Measurements from ENCODE around the gene PRRT4.

PRRT4 gene

DNA sequence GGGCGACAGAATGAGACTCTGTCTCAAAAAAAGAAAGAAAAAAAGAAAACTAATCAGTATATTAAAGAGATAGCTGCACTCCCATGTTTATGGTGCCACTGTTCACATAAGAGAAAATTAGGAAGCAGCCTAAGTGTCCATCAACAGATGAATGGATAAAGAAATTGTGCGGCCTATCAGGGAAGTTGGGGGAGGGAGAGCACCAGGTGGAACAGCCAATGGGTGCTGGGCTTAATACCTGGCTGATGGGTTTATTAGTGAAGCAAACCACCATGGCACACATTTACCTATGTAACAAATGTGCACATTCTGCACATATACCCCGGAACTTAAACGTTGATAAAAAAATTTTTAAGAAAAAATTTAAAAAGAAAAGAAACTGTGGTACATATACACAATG lies 9.0 kb upstream of the PRRT4 start:
- DNase-seq, result no peak

DNA sequence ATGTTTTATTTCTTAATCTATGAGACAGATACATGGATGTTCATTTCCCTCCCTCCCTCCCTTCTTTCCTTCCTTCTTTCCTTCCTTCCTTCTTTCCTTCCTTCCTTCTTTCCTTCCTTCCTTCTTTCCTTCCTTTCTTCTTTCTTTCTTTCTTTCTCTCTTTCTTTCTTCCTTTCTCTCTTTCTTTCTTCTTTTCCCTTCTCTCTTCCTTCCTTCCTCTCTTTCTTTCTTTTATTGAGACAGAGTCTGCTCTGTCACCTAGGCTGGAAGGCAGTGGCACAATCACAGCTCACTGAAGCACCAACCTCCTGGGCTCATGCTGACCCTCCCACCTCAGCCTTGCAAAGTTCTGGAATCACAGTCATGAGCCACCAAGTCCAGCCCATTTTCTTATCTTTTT lies 5.5 kb upstream of the PRRT4 start:
- DNase-seq, result no peak

DNA sequence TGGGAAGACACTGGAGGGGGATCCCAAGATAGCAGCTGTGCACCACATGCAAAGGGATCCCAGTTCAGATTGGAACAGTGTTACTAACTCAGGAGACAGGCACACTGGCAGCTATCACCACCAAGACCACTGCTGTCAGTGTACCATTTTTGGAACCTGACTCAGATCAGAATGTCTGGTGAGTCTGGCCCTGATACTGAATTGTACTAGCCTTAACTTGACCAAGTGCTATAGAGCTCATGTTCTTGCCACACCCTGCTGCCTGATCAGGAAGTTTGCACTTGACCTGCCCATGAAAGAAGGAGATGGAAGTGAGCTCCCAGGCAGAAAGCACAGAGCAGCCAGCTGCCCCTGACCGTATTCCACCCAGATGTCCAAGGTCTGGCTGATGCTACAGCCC lies 4.8 kb upstream of the PRRT4 start:
- no peak for DNase-seq

DNA sequence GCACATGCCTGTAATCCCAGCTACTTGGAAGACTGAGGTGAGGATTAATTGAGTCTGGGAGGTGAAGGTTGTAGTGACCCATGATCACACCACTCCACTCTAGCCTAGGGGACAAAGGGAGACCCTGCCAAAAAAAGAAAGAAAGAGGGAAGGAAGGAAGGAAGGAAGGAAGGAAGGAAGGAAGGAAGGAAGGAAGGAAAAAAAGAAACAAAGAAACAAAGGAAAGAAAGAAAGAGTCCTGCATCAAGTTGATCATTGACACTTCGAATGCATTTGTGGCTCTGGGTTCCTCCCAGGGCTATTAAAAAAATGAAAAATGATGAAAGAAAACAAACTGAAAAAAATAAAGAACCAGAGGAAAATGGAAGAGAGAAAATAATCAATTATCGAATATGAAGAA lies 3.9 kb upstream of the PRRT4 start:
- DNase-seq, result no peak

DNA sequence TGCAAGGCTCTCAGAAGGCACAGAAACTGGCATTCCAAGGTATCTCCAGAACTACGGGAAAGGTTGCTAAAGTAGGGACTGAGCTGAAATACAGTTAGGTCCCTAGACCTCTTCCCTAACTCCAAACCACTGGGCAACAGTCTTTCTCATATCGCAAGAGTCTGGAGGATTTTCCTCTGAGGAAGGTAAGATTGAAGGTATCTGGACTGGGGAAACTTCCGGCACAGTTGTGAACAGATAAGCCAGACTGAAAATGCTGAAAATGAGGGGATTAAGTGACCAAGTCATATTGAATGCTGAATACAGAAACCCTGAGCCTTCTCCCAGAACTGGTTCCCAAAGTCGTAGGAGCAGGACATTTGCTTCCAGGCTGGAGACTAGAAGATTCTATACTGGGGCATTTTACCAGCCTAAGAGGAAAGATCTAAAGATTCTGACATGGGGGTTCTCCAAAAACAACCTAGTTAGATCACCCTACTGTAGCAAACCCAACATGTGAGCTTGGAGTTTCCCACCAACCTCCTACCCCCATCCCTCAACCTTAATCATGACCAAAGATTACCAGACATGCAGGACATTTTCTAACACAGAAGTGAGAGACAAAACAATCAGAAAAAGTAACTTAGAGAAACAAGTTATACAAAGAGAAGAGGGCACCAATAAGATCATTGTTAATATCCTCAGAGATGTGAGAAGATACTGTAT lies 2.8 kb upstream of the PRRT4 start:
- DNase-seq, result no peak

DNA sequence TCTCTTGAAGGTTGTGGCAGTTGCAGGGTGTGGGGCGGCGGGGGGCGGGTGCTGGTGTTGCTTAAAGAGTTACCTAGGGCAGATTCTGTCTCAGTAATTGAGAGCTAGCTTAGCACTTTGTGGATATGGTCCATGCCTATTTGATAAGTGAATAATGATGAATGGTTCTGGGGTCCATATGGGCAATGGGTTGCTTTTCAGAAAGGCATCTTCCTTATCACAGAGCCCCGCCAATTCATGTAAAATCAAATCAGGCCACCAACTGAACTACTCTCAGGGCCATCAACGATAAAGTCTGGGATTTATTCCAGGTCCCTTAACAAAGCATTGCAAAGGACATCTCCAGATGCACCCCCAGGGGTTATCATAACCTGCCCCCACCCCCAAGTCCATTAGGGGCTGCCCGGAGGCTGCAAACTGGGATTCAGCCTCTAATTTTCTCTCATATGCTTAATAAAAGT lies 1.8 kb upstream of the PRRT4 start:
- no peak for DNase-seq

DNA sequence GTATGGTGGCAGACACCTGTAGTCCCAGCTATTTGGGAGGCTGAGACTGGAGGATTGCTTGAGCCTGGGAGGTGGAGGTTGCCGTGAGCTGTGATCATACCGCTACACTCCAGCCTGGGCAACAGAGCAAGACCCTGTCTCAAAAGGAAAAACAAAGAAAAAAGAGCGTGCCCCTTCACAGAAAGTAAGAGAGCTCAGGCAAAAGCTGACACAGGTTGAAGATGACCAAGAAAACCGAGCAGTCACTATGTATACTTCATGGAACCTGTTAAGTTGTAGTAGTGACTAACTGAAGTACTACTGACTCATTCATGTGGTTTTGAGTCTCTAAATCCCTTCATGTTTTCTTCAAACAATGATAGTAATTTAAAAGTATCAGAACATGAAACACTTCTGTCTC lies 1.2 kb upstream of the PRRT4 start:
- no peak for DNase-seq

DNA sequence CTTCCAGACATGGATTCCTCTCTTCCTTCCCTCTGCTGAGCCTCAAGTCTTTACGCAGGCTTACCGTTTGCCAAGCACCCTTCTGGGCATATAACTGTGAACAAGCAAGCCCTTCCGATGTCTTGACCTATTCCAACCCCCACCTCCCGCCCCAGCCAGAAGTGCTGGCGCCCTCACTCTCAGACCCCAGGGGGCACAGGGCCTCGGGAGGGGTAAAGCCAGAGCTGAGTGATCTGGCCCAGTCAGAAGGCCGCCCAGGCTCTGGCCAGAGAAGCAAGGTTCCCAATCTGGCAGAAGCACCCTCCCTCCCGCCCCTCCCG lies 1.2 kb downstream of the PRRT4 start:
- DNase-seq, result no peak

DNA sequence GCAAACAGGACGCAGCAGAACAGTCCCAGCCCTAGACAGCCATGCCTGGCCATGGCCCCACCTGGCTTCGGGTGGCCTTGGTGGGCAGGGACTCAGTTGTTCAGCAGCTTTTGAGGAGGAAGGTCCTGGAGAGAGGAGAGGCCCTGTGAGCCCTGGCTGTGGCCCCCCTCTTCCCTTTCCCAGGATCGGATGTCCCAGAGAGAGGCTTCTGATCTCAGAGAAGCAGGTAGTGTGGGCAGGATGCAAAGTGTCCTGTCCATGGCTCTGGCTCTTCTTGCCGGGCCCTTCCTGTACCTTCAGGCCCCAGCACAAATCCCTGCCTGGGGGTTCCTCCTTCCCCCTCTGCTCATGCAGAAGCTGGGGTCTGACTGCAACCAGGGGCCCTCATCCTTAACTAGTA lies 1.6 kb downstream of the PRRT4 start:
- no peak for DNase-seq

DNA sequence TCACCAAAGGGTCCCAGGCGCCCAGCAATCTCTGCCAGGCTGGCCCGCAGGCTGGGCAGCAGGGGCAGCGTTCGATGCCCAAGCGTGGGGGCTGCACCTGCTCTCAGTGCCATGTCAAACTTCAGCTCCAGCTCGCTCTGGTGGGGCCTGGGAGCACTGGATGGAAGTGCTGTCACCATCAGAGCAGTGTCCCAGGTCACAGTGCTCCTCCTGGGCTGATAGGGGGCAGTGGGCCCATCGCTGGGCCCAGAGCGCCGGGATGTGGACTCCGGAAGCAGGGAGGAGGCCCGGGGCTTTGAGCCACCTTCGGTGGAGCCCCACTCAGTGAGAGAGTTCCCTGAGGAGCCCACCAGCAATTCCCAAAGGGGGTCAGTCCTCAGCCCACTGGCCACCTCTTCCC lies 2.2 kb downstream of the PRRT4 start:
- no peak for DNase-seq

DNA sequence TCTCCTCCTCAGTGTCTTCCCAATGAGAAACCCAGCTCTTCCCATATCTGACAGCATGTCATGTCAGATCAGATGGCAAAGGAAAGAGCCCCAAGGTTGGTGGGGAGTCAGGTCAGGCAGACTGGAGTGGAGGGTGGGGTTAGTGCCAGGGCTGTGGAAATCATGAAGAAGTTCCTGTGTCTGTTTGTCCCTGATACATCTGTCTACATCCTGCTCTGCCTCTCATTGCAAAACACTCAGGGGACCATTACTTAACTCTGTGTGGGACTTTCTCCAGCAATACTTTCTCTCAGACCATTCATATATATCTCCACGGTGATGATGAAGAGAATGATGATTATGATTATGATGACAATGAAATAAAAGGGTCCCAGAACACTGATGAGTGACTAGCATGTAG lies 3.3 kb downstream of the PRRT4 start:
- no peak for DNase-seq

DNA sequence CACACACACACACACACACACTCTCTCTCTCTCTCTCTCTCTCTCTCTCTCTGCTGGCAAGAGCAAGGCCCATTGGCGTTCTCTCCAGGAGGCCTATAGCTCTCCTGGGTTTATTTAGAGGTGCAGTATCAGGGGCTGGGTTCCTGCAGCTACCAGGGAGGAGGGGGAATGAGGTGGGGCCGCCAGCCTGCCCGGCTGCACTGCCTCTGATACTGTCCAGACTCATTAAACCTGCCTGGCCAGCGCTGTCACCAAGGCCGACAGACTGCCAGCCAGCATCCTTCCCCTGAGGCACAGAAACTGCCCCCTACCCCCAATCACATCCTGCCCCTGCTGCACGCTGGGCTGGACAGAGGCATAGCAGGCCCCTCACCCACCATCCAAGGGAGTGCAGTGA lies 4.3 kb downstream of the PRRT4 start:
- no peak for DNase-seq

DNA sequence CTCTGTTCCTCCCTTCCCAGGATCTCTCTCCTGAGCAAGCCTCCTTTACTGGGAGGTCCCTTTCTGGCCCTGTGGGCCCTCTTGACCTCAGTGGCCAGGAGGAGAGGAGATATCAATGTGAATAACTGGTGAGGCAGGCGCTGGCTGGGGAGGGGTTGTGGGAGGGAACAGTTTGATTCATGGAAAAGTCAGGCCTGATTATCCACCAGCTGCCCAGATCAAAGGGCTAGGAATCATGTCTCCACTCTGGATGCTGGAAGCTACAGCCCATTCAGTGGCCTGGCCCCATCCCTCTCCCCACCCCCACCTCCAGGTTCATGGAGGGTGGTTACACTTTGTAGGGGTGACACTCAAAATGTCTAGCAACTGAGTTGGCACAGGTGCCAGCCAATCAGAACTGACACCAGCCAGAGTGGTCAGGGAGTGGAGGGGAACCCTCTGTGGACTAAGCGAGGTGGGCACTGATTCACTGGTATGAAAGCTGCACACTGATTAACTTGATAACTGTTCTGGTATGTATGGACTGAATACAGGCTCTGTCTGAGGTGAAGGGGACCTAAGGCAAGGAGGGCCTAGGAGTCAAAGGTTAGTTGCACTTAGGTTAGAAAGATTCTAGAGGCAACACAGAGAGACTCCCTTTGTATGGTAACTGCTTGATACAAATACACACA lies 4.8 kb downstream of the PRRT4 start:
- DNase-seq, result no peak

DNA sequence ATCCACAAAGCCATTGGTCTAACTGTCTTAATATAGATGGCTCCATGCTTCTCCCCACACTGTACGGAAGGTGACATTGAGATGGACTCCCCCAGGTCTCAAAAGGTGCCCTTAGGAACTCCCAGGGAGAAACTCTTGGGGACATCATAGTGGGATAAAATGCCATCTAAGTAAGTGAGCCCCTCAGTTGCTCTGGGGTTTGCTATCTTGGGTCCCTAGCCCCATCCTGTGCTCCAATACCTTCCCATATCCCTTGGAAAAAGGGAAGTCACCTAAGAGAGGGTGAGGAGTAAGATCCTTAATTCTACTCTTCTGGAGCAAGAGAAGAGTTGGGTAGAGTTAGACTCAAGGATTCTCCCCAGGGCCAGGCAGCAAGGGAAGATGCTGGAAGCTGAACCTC lies 7.9 kb downstream of the PRRT4 start:
- DNase-seq, result no peak

DNA sequence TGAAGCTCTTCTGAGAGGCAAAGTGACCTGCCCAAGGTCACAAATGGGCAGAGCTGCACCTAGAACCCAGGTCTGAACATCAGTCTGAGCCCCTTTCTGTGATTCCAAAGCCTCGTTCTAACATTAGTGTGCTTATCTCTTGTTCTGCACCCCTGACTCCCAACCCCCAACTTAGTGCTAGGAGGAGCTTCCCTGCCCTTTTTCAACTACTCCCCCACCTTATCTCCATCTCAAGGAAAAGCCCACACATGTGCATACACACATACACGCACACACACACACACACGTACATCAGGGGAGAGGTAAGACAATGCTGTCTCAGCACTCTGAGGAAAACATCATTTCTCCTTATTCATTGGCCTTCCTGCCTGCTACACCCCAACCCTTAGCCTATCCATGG lies 8.3 kb downstream of the PRRT4 start:
- no peak for DNase-seq

DNA sequence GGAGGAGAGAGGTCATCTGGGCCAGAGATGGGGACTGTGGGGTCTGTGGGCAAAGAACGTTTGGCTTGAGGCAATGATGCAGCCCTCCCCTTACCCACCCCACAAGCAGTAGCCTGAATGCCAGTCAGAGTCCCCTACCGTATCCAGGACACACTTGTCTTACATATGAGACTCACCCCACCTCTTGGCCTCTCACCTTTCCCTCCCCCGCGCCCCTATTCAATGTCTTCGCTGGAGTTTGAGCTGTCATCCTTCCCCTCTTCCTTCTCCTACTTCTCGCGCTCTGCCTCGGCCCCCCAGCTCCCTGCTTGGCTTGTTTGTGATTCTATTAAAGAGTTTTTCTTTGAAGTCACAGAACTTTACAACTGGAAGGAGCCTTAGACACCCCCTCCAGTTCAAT lies 8.9 kb downstream of the PRRT4 start:
- DNase-seq, result no peak

DNA sequence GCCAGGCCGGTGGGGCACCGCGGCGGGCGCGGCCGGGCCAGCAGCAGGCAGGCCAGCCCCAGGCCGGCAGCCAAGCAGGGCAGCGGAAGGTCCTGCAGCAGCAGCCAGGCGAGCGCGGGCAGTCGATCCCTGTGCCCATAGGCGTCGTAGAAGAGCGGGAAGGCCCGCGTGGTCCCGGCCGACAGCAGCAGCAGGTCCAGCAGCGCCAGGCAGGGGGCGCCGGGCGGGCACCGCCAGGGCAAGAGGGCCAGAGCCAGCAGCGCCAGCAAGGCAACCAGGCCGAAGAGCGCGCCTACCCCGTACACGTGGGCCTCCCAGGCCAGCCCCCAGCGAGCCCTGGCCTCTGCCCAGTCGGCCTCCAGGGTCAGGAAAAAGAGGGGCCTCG lies 9.3 kb downstream of the PRRT4 start:
- DNase-seq, result no peak

DNA sequence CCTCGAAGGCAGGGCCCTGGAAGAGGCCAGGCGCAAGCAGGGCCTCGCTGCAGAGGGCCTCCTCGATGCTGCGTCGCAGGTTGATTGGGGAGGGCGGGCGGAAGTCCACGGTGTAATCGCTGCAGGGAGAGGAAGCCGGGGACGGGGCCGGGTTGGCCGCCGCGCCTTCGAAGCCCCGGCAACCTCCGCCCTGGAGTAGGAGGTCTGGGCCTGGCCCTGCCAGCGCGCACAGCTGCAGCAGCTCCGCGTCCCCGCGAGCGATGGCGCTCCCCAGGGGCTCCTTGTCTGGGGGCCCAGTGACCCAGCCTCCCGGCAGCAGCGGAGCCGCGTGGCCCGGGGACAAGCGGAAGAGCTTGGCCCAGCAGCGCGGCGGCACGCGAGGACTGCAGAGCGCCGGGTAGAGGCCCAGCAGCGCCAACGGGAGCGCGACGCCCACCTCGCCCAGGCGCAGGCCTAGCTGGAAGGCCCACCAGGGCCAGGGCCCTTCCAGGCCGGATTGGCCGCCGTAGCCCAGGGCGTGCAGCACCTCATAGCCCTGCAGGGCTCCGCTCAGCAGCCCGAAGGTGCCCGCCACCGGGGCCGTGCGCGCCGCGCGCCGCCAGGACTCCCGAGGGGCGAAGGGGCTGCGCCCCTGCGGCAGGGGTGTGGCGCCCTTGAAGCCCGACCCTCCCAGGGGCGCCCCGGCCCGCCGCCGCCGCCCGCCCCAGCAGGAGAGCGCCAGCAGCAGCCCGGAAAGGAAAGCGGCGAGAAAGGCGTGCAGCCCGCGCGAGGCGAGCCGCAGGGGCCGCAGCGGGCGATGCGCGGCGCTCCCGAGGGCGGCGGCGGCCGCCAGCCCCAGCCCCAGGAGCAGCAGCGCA lies 10.0 kb downstream of the PRRT4 start:
- DNase-seq, result no peak

DNA sequence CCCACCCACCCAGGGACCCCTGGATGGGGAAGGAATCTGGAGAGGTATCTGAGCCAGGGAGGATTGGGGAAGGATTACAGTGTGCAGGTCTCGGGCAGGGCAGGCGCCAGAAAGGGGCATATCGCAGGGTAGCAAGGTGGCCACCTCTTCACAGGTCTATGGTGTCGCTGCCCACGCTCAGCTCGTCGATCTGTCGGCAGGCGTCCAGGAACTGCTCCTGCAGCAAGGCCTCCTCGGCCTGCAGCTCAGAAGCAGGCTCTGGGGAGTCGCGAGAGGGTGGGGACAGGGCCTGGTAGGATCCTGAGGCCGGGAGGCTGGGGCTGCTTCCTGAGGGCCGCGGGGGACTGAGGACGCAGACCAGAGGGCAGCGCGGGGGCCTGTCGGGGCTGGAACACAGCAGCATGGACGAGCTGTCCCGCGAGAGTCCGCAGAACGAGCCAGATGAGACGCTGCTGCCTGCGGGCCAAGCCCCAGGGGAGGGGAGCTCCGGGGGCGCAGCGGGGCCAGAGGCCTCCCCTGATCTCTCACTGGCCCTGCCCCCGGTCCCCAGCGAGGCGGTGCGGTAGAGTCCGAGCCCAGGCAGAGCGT lies 10.7 kb downstream of the PRRT4 start:
- DNase-seq, result no peak

DNA sequence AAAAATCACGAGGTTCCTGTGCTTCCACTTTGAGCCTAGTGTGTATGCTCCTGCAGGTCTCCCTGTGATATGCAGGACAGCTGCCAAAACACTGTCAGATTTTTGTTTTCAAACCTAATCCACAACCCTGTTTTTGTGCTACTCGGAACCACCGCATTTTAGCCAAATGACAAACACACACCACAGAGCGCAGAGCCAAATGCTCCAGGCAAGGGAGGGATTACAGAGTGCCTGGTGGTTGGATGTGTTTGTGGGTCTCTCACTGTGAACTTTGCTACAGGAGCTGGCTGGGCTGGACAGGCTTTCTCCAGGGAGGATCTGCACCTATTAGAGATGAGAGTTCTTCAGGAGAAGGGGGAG lies 12.0 kb downstream of the PRRT4 start:
- DNase-seq, result no peak

DNA sequence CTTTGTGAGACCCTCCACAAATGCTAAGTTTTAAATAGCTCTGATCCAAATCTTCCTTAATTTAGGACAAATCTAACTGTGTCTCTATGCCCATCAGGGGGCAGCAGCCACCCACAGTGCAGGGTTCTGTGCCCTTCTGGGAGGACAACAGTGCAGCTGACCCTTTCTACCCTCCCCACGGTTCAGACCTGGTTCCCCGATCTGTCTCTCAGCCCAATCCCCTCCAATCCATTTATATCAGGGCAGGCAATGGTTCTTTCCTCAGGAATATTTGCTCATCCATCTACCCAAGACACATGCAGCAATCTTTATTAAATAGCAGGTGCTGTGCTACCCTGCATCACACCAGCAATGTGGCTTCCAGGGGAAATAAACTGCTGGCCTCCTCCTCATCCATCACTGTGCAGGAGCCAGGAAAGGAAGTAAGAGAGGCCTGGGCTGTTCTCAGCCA lies 13.8 kb downstream of the PRRT4 start:
- no peak for DNase-seq

DNA sequence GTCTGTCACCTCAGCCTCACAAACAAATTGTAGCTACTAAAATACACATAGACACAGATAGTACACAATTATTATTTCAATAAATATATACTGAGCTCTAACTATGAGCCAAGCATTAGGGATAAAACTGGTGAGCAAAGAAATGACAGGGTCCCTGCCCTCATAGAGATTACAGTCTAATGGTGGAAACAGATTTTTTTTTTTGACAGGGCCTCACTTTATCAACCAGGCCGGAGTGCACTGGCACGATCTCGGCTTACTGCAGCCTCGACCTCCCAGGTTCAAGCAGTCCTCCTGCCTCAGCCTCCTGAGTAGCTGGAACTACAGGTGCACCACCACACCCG lies 17.1 kb downstream of the PRRT4 start:
- DNase-seq, result no peak

DNA sequence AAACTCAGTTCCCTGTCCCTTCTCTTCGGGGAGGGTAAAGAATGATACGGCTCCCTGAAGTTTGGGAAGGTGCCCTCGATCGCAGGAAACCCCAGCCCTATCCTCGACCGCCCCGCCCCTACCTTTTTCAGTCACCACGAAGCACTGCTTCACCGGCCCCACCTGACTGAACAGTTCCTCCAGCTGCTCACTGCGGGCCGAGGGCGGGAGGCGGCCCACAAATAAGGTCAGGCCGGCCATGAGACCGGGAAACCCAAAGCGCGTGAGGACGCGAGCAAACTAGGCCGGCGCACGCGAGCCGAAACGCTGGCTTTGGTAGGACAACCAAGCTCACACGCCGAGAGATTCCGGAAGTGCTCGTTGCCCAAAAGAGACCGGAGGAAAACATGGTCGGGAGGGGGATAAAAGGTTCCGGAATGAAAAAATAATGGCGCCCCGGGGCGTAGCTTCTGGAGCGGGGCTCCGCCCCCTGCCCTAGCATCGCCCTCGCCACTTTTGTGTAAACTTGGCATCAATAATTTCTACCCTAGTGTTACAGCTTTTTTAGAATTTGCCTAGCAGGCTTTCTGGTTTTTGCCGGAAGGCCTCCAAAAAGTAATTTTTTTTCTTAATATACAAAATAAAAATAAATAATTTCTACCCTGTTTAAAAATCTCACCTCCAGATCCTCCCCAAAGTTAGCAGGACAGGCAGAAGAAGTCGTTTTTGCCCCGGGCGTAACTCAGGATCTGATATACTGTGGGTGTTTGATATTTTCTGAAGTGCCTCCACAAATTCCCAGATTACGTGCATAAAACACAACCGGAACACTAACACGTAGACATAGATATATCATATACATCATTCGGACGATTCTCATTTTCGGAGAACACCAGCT lies 17.7 kb downstream of the PRRT4 start, which contains the start of gene RBM28:
RBM28 (minus strand) TSS at position 355 of the 877 bp plus-strand sequence; CDS start at position 240, 115 bp downstream.
- peak; percentile 75 for DNase-seq

All from T-helper 9 cell (primary cell).